ENCODE data around the gene CEBPE.
A peak's percentile ranks its signal among the peaks of the same experiment; 100 is the strongest.

The CEBPE gene

GRCh38 chr14:23160924-23161522, 42.0 kb upstream of the CEBPE start:
- Histone ChIP-seq H3K4me2 (peak overlapping the region in 5 of 11 experiments; percentile 37 to 89 (median 78); a peak in 10 of 22 replicates), H3K4me1 (peaks cover 0 to 91% (median 5%) of the 10 kb centered on the region in 10 experiments; a peak in 10 of 20 replicates), H3K27ac (peak overlapping the region in 5 of 11 experiments; percentile 50 to 81 (median 76); a peak in 9 of 22 replicates), H3K9ac (peak overlapping the region in 4 of 11 experiments; percentile 5 to 68 (median 56); a peak in 7 of 22 replicates), H3K9me3 (replicated peaks in 1 of 11) (no peaks in the 10 kb centered on the region), H3K27me3 (no peaks in the 10 kb centered on the region), H3K36me3 (no peaks in the 10 kb centered on the region), H3K4me3 (no peak overlapping the region; a peak in 1 of 20 replicates), H4K20me1 (no peaks in the 10 kb centered on the region)
- peak in 1 of 11 experiments; percentile 12; a peak in 1 of 22 replicates for TF ChIP-seq Cebpa-rat (IDR thresholded peaks at IDR 0.05)

GRCh38 chr14:23159532-23159931, 40.5 kb upstream of the CEBPE start:
- H3K27ac ChIP-seq, result peak overlapping the region in 2 of 11 experiments; percentile 19 to 80; a peak in 3 of 22 replicates
- no peak for TF ChIP-seq Cebpa-rat (IDR thresholded peaks at IDR 0.05)
- no peaks in the 10 kb centered on the region for H3K27me3 ChIP-seq
- H3K36me3 ChIP-seq, result no peaks in the 10 kb centered on the region
- no peaks in the 10 kb centered on the region for H3K9me3 ChIP-seq (replicated peaks in 1 of 11)
- H3K4me2 ChIP-seq, result peak overlapping the region in 4 of 11 experiments; percentile 70 to 89 (median 81); a peak in 8 of 22 replicates
- peaks cover 7 to 100% (median 17%) of the 10 kb centered on the region in 10 experiments for H3K4me1 ChIP-seq
- H3K4me3 ChIP-seq, result no peak overlapping the region
- H4K20me1 ChIP-seq, result no peaks in the 10 kb centered on the region
- no peak overlapping the region for H3K9ac ChIP-seq

DNA sequence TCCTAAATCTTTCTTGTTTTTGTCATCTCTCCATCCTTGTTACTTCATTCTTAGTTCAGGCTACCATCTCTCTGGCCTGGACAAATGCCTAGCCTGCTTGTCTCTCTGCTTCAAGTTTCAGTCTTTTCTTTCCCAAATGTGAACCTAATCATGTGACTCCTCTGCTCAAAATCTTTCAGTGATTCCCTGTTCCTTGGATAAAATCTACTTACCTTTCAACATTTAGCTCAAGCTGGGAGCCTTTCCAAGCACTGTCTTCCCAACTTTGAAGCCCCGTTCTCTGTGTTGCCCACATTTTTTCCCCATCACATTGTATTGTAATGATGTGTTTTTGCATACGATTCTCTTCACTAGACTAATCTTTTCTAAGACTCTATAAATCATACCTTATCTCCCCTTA, 39.7 kb upstream of the CEBPE start:
- H4K20me1 ChIP-seq, result no peaks in the 10 kb centered on the region
- peak overlapping the region in 3 of 11 experiments; percentile 78 to 89 (median 89); a peak in 5 of 22 replicates for H3K4me2 ChIP-seq
- H3K27me3 ChIP-seq, result no peaks in the 10 kb centered on the region
- no peak overlapping the region for H3K4me3 ChIP-seq
- no peaks in the 10 kb centered on the region for H3K36me3 ChIP-seq
- H3K9ac ChIP-seq, result no peak overlapping the region
- H3K4me1 ChIP-seq, result peaks cover 13 to 100% (median 24%) of the 10 kb centered on the region in 10 experiments
- no peak overlapping the region for H3K27ac ChIP-seq
- no peak for TF ChIP-seq Cebpa-rat (IDR thresholded peaks at IDR 0.05)
- H3K9me3 ChIP-seq (replicated peaks in 1 of 11), result no peaks in the 10 kb centered on the region

DNA sequence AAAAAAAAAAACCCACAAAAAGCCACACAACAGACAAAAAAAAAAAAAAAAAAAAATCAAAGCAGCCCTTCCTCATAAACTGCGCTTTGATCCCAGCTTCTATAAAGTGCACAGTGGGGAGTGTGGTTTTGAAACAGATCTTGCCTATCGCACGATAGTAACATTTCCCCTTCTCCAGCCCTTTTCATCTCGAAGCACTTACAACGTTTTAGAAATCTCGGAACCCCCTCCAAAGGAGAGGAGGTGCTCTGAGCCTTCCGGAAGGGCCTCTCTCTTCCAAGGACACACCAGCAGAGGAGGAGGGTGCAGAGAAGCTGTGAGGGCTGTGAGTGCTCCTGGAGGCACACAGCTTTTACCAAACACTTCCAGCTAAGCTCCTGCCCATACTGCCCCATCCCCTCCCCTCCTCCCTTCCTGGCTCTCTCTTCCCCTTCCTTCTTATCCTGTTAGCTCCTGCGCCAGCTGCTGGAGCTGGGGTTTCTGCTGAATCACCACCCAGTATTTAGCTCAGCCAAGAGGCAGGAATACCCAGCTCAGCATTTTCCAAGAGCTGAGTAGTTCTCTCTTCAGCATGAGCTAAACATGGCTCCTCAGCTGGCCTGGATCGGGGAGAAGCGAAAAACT, 36.0 kb upstream of the CEBPE start:
- peak overlapping the region in 4 of 10 experiments; percentile 22 to 50 (median 40); a peak in 7 of 20 replicates for H3K4me3 ChIP-seq
- H3K4me1 ChIP-seq, result peaks cover 13 to 100% (median 19%) of the 10 kb centered on the region in 10 experiments
- peak overlapping the region in 5 of 11 experiments; percentile 19 to 79 (median 75); a peak in 9 of 22 replicates for H3K9ac ChIP-seq
- no peak for TF ChIP-seq Cebpa-rat (IDR thresholded peaks at IDR 0.05)
- peaks cover 0 to 8% (median 0%) of the 10 kb centered on the region in 11 experiments; a peak in 1 of 22 replicates for H3K36me3 ChIP-seq
- no peaks in the 10 kb centered on the region for H3K27me3 ChIP-seq
- H3K9me3 ChIP-seq (replicated peaks in 1 of 11), result no peaks in the 10 kb centered on the region
- peak overlapping the region; percentile 45 to 92 (median 56) for H3K4me2 ChIP-seq
- H4K20me1 ChIP-seq, result no peaks in the 10 kb centered on the region
- H3K27ac ChIP-seq, result peak overlapping the region in 6 of 11 experiments; percentile 30 to 86 (median 69); a peak in 10 of 22 replicates

- H3K4me2 ChIP-seq, result peak overlapping the region; percentile 45 to 92 (median 56)
- peak overlapping the region in 4 of 11 experiments; percentile 48 to 79 (median 75); a peak in 8 of 22 replicates for H3K9ac ChIP-seq
- no peaks in the 10 kb centered on the region for H3K27me3 ChIP-seq
- no peak for TF ChIP-seq Cebpa-rat (IDR thresholded peaks at IDR 0.05)
- H3K4me3 ChIP-seq, result peak overlapping the region in 4 of 10 experiments; percentile 22 to 50 (median 40); a peak in 6 of 20 replicates
- peaks cover 0 to 8% (median 0%) of the 10 kb centered on the region in 11 experiments; a peak in 1 of 22 replicates for H3K36me3 ChIP-seq
- no peaks in the 10 kb centered on the region for H3K9me3 ChIP-seq (replicated peaks in 1 of 11)
- no peaks in the 10 kb centered on the region for H4K20me1 ChIP-seq
- H3K27ac ChIP-seq, result peak overlapping the region in 5 of 11 experiments; percentile 30 to 86 (median 80); a peak in 10 of 22 replicates
- H3K4me1 ChIP-seq, result peaks cover 13 to 100% (median 19%) of the 10 kb centered on the region in 10 experiments
These were observed 35.1 kb upstream of the CEBPE start for GRCh38 chr14:23153851-23154796.

DNA sequence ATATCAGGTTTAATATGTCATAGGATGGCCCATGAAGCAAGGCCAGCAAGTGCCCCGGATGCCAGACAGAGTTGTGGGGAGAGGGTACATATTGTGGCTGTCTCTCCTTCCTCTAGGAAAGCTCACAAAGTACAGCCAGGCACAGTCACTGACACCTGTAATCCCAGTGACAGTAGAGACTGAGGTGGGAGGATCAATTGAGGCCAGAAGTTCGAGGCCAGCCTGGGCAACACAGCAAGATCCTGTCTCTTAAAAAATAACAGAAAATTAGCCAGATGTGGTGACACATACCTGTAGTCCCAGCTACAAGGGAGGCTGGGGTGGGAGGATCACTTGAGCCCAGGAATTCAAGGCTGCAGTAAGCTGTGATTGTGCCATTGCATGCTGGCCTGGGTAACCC, 32.3 kb upstream of the CEBPE start:
- TF ChIP-seq Cebpa-rat (IDR thresholded peaks at IDR 0.05), result no peak
- no peak overlapping the region for H3K27ac ChIP-seq
- peaks cover 13 to 86% (median 19%) of the 10 kb centered on the region in 10 experiments for H3K4me1 ChIP-seq
- peaks cover 0 to 27% (median 0%) of the 10 kb centered on the region in 11 experiments; a peak in 4 of 22 replicates for H3K36me3 ChIP-seq
- peak overlapping the region in 2 of 11 experiments; percentile 89 to 92; a peak in 4 of 22 replicates for H3K4me2 ChIP-seq
- H3K27me3 ChIP-seq, result no peaks in the 10 kb centered on the region
- H3K9ac ChIP-seq, result no peak overlapping the region
- no peak overlapping the region for H3K4me3 ChIP-seq
- no peaks in the 10 kb centered on the region; a peak in 1 of 22 replicates for H4K20me1 ChIP-seq
- H3K9me3 ChIP-seq (replicated peaks in 1 of 11), result no peaks in the 10 kb centered on the region

DNA sequence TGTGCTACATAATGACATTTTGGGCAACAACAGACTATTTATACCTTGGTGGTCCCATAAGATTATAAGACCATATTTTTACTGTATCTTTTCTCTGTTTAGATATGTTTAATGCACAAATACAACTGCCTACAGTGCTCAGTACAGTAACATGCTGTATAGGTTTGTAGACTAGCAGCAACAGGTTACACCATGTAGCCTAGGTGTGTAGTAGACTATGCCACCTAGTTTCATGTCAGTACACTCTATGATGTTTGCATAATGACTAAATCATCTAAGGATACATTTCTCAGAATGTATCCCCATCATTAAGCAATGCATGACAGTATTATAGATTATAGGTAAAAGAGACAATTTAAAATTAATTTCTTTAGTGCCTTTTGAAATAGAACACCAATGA, 30.7 kb upstream of the CEBPE start:
- H4K20me1 ChIP-seq, result no peaks in the 10 kb centered on the region; a peak in 1 of 22 replicates
- H3K27me3 ChIP-seq, result no peaks in the 10 kb centered on the region
- TF ChIP-seq Cebpa-rat (IDR thresholded peaks at IDR 0.05), result no peak
- H3K9me3 ChIP-seq (replicated peaks in 1 of 11), result no peaks in the 10 kb centered on the region
- peaks cover 8 to 76% (median 10%) of the 10 kb centered on the region in 10 experiments for H3K4me1 ChIP-seq
- peaks cover 0 to 31% (median 0%) of the 10 kb centered on the region in 11 experiments; a peak in 4 of 22 replicates for H3K36me3 ChIP-seq
- H3K27ac ChIP-seq, result no peak overlapping the region
- H3K4me2 ChIP-seq, result peak overlapping the region in 2 of 11 experiments; percentile 56 to 65; a peak in 4 of 22 replicates
- H3K9ac ChIP-seq, result no peak overlapping the region
- no peak overlapping the region for H3K4me3 ChIP-seq

DNA sequence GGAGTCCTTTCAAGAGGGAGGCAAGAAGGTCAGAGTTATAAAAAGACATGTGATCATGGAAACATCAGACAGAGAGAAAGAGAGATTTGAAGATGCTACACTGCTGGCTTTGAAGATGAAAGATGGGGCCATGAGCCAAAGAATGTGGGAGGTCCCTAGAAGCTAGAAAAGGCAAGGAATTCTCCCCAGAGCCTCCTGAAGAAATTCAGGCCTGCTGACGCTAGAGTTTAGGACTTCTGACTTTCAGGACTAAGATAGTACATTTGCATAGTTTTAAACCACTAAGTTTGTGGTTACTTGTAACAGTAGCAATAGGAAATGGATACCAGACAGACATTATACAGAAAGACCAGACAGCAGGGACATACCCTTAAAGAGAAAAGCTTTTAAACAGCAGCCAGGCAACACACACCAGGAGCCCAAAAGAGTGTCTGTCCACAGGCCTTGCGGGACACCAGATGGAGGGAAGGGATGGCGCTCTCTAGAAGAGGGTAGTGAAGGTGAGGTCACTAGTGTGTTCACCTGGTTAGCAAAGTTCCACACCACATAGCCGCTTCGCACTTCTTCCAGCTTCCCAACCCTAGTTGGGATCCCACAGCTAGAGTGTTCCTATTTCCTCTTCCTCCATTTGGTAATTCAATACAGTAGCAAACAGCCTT, 29.7 kb upstream of the CEBPE start:
- peaks cover 0 to 31% (median 0%) of the 10 kb centered on the region in 11 experiments; a peak in 4 of 22 replicates for H3K36me3 ChIP-seq
- no peak overlapping the region for H3K27ac ChIP-seq
- H3K4me2 ChIP-seq, result peak overlapping the region in 3 of 11 experiments; percentile 13 to 65 (median 56); a peak in 5 of 22 replicates
- no peaks in the 10 kb centered on the region for H3K9me3 ChIP-seq (replicated peaks in 1 of 11)
- H3K9ac ChIP-seq, result no peak overlapping the region
- no peaks in the 10 kb centered on the region for H3K27me3 ChIP-seq
- no peaks in the 10 kb centered on the region; a peak in 1 of 22 replicates for H4K20me1 ChIP-seq
- no peak for TF ChIP-seq Cebpa-rat (IDR thresholded peaks at IDR 0.05)
- H3K4me3 ChIP-seq, result no peak overlapping the region
- peaks cover 0 to 65% (median under 1%) of the 10 kb centered on the region in 10 experiments; a peak in 10 of 20 replicates for H3K4me1 ChIP-seq
